Neural cell (in vitro differentiated cells): Measurements from ENCODE around the gene PIGS. TPM values are rescaled to one million over a fixed set of nuclear protein-coding genes. Genes with fewer than 3 reads are reported as not detected.

Experiments
- H2AFZ ChIP-seq: fragments of 200-600, 300-800 bp; sonication (generic), shearing (Covaris generic); 2 replicates; pipeline ENCODE4 v1.6.0; 2014; ENCODE audit warnings: low read depth, mild to moderate bottlenecking, antibody characterized with exemption, low read length, moderate library complexity
- H3F3A ChIP-seq: fragments of 200-600 bp; shearing (Covaris generic); 2 replicates; pipeline ENCODE4 v1.6.1; 2016; ENCODE audit warnings: mild to moderate bottlenecking, moderate library complexity, mixed read lengths, antibody characterized with exemption, low read length; ENCODE audit not compliant: insufficient read depth, poor library complexity, severe bottlenecking
- H3K27ac ChIP-seq: fragments of 200-600, 300-800 bp; sonication (generic), shearing (Covaris generic); 2 replicates; pipeline ENCODE4 v1.5.1; 2014; ENCODE audit warnings: mild to moderate bottlenecking, low read length, moderate library complexity
- H3K27me3 ChIP-seq: fragments of 300-800, 200-600 bp; sonication (generic), shearing (Covaris generic); 2 replicates; pipeline ENCODE4 v1.6.0; 2014; ENCODE audit warnings: mild to moderate bottlenecking, low read depth, low read length, moderate library complexity; ENCODE audit not compliant: insufficient read depth
- H3K36me3 ChIP-seq: fragments of 300-800, 200-600 bp; sonication (generic), shearing (Covaris generic); 2 replicates; pipeline ENCODE4 v1.5.1; 2014; ENCODE audit warnings: mild to moderate bottlenecking, antibody characterized with exemption, low read length, moderate library complexity; ENCODE audit not compliant: insufficient read depth
- H3K4me2 ChIP-seq: fragments of 300-800, 200-600 bp; sonication (generic), shearing (Covaris generic); 2 replicates; pipeline ENCODE4 v1.6.0; 2014; ENCODE audit warnings: mild to moderate bottlenecking, low read length
- H3K4me3 ChIP-seq: fragments of 300-800, 200-600 bp; sonication (generic), shearing (Covaris generic); 2 replicates; pipeline ENCODE4 v1.5.1; 2014; ENCODE audit warnings: mild to moderate bottlenecking, low read length, moderate library complexity
- H3K79me2 ChIP-seq: fragments of 200-600 bp; shearing (Covaris generic); replicated peaks from 2 replicates; pipeline ENCODE4 v1.6.0; 2014; ENCODE audit warnings: mild to moderate bottlenecking, low read length, moderate library complexity; ENCODE audit not compliant: insufficient read depth
- H3K9ac ChIP-seq: fragments of 300-800, 200-600 bp; sonication (generic), shearing (Covaris generic); 2 replicates; pipeline ENCODE4 v1.6.1; 2016; ENCODE audit warnings: mild to moderate bottlenecking, low read length, mixed read lengths
- H3K9me2 ChIP-seq: fragments of 200-600 bp; shearing (Covaris generic); 2 replicates; pipeline ENCODE4 v1.6.1; 2016; ENCODE audit warnings: mild to moderate bottlenecking, low read length, mixed read lengths; ENCODE audit not compliant: insufficient read depth
- H3K9me3 ChIP-seq: fragments of 200-600, 300-800 bp; sonication (generic), shearing (Covaris generic); 2 replicates; pipeline ENCODE4 v1.6.1; 2016; ENCODE audit warnings: mild to moderate bottlenecking, mixed run types, low read length, moderate library complexity, mixed read lengths
- H4K20me1 ChIP-seq: fragments of 200-600 bp; shearing (Covaris generic); 2 replicates; pipeline ENCODE4 v1.6.1; 2016; ENCODE audit warnings: mild to moderate bottlenecking, mixed run types; ENCODE audit not compliant: insufficient read depth
- EP300 ChIP-seq: fragments of 450-650 bp; conservative IDR thresholded peaks from 2 replicates; pipeline ENCODE4 v1.6.1; 2014; ENCODE audit warnings: antibody characterized with exemption, mild to moderate bottlenecking, moderate library complexity; ENCODE audit not compliant: poor library complexity, severe bottlenecking
- EZH2 ChIP-seq: fragments of 200-600, 300-800 bp; shearing (Covaris generic), sonication (generic); IDR thresholded peaks from 2 replicates; pipeline ENCODE4 v1.6.1; 2014; ENCODE audit warnings: antibody characterized with exemption, low read length, borderline replicate concordance, mild to moderate bottlenecking; ENCODE audit not compliant: insufficient read depth, poor library complexity, severe bottlenecking
- MXI1 ChIP-seq: fragments of 450-650 bp; conservative IDR thresholded peaks from 2 replicates; pipeline ENCODE4 v1.6.1; 2014; ENCODE audit warnings: antibody characterized with exemption, mild to moderate bottlenecking; ENCODE audit not compliant: poor library complexity, severe bottlenecking
- POLR2AphosphoS5 ChIP-seq: IDR thresholded peaks from 2 replicates; pipeline ENCODE4 v1.6.1; 2012
- RAD21 ChIP-seq: fragments of 450-650 bp; conservative IDR thresholded peaks from 2 replicates; pipeline ENCODE4 v1.6.1; 2014; ENCODE audit warnings: antibody characterized with exemption, mild to moderate bottlenecking, moderate library complexity
- REST ChIP-seq: IDR thresholded peaks from 2 replicates; pipeline ENCODE4 v1.6.1; 2012; ENCODE audit warnings: borderline replicate concordance
- SMC3 ChIP-seq: fragments of 450-650 bp; conservative IDR thresholded peaks from 2 replicates; pipeline ENCODE4 v1.6.1; 2014; ENCODE audit warnings: antibody characterized with exemption, mild to moderate bottlenecking, moderate library complexity; ENCODE audit not compliant: poor library complexity
- TAF1 ChIP-seq: IDR thresholded peaks from 2 replicates; pipeline ENCODE4 v1.6.1; 2012; ENCODE audit warnings: low read depth
- polyA plus RNA-seq: library from polyadenylated mRNA; depleted of rRNA; stranded (reverse); fragments of >200 nt; gene quantifications from 2 replicates; pipeline ENCODE4 v1.2.3, GENCODE V29; 2014
- TF ChIP-seq, protein P1 (sequence below): fragments of 450-650 bp; IDR thresholded peaks from 2 replicates; pipeline ENCODE4 v1.5.1; 2014; ENCODE audit warnings: antibody characterized with exemption, mild to moderate bottlenecking, moderate library complexity; ENCODE audit not compliant: poor library complexity, severe bottlenecking

Gene PIGS
- polyA plus RNA-seq, 1 donor from 2014 or later = 37.6 TPM

DNA sequence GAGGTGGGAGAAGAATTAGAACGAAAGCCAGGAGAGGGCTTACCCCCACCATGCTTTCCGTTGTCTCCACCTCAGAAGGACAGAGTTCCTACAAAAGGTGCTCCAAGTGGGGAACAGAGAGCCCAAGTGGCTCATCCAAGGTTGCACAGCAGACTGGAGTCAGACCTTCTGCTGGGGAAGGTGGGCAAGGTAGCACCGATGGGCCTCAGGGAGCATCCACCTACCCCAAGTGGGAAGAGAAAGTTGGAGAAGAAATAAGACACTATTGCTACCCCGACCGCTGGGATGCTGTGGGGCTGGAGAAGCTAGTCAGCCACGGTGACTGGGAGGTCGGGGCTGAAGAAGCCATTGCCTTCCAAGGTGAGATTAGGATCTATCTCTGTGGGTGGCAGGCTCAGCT, 40.4 kb downstream of the PIGS start:
- Histone ChIP-seq H3K27ac (no peak overlapping the region), H3K36me3 (no peaks in the 10 kb centered on the region), H2AFZ (no peak overlapping the region), H3K9me2 (no peaks in the 10 kb centered on the region), H3K27me3 (no peaks in the 10 kb centered on the region), H3K4me2 (no peak overlapping the region), H3K79me2 (no peaks in the 10 kb centered on the region), H3K9me3 (no peaks in the 10 kb centered on the region), H4K20me1 (no peaks in the 10 kb centered on the region), H3F3A (no peaks in the 10 kb centered on the region), H3K4me3 (no peak overlapping the region), H3K9ac (no peak overlapping the region)
- TF ChIP-seq REST (no peak), POLR2AphosphoS5 (no peak), SMC3 (no peak), EP300 (no peak), EZH2 (no peak), TAF1 (no peak), RAD21 (no peak), MXI1 (no peak)
- TF ChIP-seq, protein P1, sequence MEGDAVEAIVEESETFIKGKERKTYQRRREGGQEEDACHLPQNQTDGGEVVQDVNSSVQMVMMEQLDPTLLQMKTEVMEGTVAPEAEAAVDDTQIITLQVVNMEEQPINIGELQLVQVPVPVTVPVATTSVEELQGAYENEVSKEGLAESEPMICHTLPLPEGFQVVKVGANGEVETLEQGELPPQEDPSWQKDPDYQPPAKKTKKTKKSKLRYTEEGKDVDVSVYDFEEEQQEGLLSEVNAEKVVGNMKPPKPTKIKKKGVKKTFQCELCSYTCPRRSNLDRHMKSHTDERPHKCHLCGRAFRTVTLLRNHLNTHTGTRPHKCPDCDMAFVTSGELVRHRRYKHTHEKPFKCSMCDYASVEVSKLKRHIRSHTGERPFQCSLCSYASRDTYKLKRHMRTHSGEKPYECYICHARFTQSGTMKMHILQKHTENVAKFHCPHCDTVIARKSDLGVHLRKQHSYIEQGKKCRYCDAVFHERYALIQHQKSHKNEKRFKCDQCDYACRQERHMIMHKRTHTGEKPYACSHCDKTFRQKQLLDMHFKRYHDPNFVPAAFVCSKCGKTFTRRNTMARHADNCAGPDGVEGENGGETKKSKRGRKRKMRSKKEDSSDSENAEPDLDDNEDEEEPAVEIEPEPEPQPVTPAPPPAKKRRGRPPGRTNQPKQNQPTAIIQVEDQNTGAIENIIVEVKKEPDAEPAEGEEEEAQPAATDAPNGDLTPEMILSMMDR = no peak

- Histone ChIP-seq H3K27me3 (no peaks in the 10 kb centered on the region), H3K9me3 (no peaks in the 10 kb centered on the region)
Observed at GRCh38 chr17:28530250-28530649, 41.1 kb downstream of the PIGS start.

More at GRCh38 chr17:28530250-28530649, 41.1 kb downstream of the PIGS start:
- H3K9me2 ChIP-seq = no peaks in the 10 kb centered on the region
- no peaks in the 10 kb centered on the region for H3F3A ChIP-seq
- no peak overlapping the region for H3K27ac ChIP-seq
- TF ChIP-seq, protein P1 = no peak
- TF ChIP-seq TAF1 (no peak), MXI1 (no peak), EZH2 (no peak), POLR2AphosphoS5 (no peak), EP300 (no peak), REST (no peak), RAD21 (no peak), SMC3 (no peak)
- no peak overlapping the region for H2AFZ ChIP-seq
- H3K4me3 ChIP-seq = no peak overlapping the region
- no peak overlapping the region for H3K4me2 ChIP-seq
- no peaks in the 10 kb centered on the region for H4K20me1 ChIP-seq
- no peak overlapping the region for H3K9ac ChIP-seq
- no peaks in the 10 kb centered on the region for H3K79me2 ChIP-seq
- H3K36me3 ChIP-seq = no peaks in the 10 kb centered on the region
